ENCODE results near the gene NTRK1.
A peak's percentile ranks its signal among the peaks of the same experiment; 100 is the strongest.

The NTRK1 gene

DNA sequence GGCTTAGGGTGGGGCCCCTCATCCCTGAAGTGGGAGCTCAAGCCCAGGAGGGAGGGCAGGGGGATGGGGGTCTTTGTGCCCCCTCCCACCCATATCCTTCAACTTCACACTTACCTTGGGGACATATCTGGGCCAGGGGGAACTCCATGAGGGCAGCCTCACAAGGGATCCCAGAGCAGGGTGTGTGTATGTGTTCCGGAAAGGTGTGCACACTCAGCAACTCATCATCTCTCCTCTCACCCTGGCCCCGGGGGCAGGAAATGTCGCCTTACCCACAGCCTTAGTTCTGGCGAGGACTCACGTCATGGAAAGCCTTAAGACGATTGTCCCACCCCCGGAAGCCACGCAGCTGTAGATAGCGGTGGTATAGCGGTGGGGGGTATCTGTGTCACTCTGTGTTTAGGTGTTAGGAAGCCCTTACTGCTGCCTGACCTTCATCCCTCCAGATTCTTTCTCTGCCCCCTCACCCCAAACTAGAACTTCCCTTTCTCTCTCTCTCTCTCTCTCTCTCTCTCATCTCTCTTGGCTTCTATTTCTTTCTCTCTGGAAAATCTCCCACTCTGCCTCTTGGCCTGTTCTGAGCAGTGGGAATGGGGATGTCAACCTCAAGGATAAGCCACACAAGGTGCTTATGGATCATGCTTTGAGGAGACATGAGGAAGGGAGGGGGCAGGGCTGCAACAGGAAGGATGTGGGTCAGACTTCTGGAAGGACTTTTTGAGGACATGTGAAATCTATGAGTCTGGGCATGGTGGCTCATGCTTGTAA, 43.9 kb upstream of the NTRK1 start, which contains the start of gene SH2D2A:
SH2D2A (minus strand) TSS at position 288 of the 768 bp plus-strand sequence; CDS start at position 148, 140 bp downstream.
- peak; percentile 96 to 97 (median 96) for DNase-seq
- Histone ChIP-seq H3K36me3 (ENCODE audit: control insufficient read depth, insufficient read depth, low read length) (peaks cover 12% of the 10 kb centered on the region), H3K9me3 (ENCODE audit: control insufficient read depth, low read length) (no peaks in the 10 kb centered on the region), H3K4me1 (ENCODE audit: control insufficient read depth, insufficient read depth, low read length, poor library complexity, severe bottlenecking) (peaks cover 50% of the 10 kb centered on the region), H3K4me3 (ENCODE audit: insufficient read depth, low read depth, low read length, poor library complexity, severe bottlenecking) (peak within 1 kb of the TSS; percentile 55), H3K27me3 (replicated peaks; ENCODE audit: control insufficient read depth, insufficient read depth, low read length, poor library complexity, severe bottlenecking) (no peaks in the 10 kb centered on the region), H3K27ac (ENCODE audit: insufficient read depth, low read length, poor library complexity, severe bottlenecking) (peak within 1 kb of the TSS; percentile 99)

- peaks cover 8% of the 10 kb centered on the region for H3K4me1 ChIP-seq (ENCODE audit: control insufficient read depth, insufficient read depth, low read length, poor library complexity, severe bottlenecking)
- DNase-seq: no peak
- no peak overlapping the region for H3K4me3 ChIP-seq (ENCODE audit: insufficient read depth, low read depth, low read length, poor library complexity, severe bottlenecking)
- no peaks in the 10 kb centered on the region for H3K36me3 ChIP-seq (ENCODE audit: control insufficient read depth, insufficient read depth, low read length)
- no peaks in the 10 kb centered on the region for H3K27me3 ChIP-seq (replicated peaks; ENCODE audit: control insufficient read depth, insufficient read depth, low read length, poor library complexity, severe bottlenecking)
- H3K27ac ChIP-seq (ENCODE audit: insufficient read depth, low read length, poor library complexity, severe bottlenecking): no peak overlapping the region
- no peaks in the 10 kb centered on the region for H3K9me3 ChIP-seq (ENCODE audit: control insufficient read depth, low read length)
Observed at GRCh38 chr1:156821801-156822200, 38.9 kb upstream of the NTRK1 start.

- no peak for DNase-seq
- Histone ChIP-seq H3K9me3 (ENCODE audit: control insufficient read depth, low read length) (no peaks in the 10 kb centered on the region), H3K4me3 (ENCODE audit: insufficient read depth, low read depth, low read length, poor library complexity, severe bottlenecking) (no peak overlapping the region), H3K4me1 (ENCODE audit: control insufficient read depth, insufficient read depth, low read length, poor library complexity, severe bottlenecking) (no peaks in the 10 kb centered on the region), H3K36me3 (ENCODE audit: control insufficient read depth, insufficient read depth, low read length) (no peaks in the 10 kb centered on the region), H3K27ac (ENCODE audit: insufficient read depth, low read length, poor library complexity, severe bottlenecking) (no peak overlapping the region), H3K27me3 (replicated peaks; ENCODE audit: control insufficient read depth, insufficient read depth, low read length, poor library complexity, severe bottlenecking) (no peaks in the 10 kb centered on the region)
Observed at GRCh38 chr1:156822680-156823079, 38.0 kb upstream of the NTRK1 start.

DNA sequence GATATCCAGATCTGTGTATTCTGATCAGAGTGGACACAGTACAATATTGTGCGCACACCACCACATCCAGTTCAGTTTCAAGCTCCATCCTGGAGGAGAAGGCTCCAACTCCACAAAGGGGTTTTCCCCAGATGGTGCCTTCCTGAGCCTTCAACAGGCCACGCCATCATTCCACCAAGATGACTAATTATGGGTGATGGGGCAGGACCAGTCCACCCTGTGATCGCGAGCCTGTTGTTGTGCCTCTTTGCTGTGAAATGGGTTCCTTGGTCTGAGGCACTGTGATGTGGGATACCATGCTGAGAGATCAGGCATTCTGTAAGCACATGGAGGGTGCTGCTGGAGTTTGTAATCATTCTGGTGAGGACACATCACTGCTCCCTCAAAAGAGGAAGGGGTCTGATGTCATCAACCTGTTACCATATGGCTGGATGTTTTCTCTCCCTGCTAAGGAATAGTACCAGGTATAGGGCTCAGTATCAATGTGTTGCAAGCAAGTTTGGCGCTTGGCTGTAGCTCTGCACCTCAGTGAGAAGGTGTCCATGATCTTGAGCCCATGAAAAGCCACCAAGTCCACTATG, 37.4 kb upstream of the NTRK1 start:
- no peak for DNase-seq
- H3K27ac ChIP-seq (ENCODE audit: insufficient read depth, low read length, poor library complexity, severe bottlenecking): no peak overlapping the region
- H3K4me1 ChIP-seq (ENCODE audit: control insufficient read depth, insufficient read depth, low read length, poor library complexity, severe bottlenecking): no peaks in the 10 kb centered on the region
- H3K27me3 ChIP-seq (replicated peaks; ENCODE audit: control insufficient read depth, insufficient read depth, low read length, poor library complexity, severe bottlenecking): no peaks in the 10 kb centered on the region
- no peaks in the 10 kb centered on the region for H3K36me3 ChIP-seq (ENCODE audit: control insufficient read depth, insufficient read depth, low read length)
- no peak overlapping the region for H3K4me3 ChIP-seq (ENCODE audit: insufficient read depth, low read depth, low read length, poor library complexity, severe bottlenecking)
- no peaks in the 10 kb centered on the region for H3K9me3 ChIP-seq (ENCODE audit: control insufficient read depth, low read length)

GRCh38 chr1:156826630-156827029, 34.0 kb upstream of the NTRK1 start:
- DNase-seq: no peak
- H3K36me3 ChIP-seq (ENCODE audit: control insufficient read depth, insufficient read depth, low read length): no peaks in the 10 kb centered on the region
- no peak overlapping the region for H3K4me3 ChIP-seq (ENCODE audit: insufficient read depth, low read depth, low read length, poor library complexity, severe bottlenecking)
- no peaks in the 10 kb centered on the region for H3K4me1 ChIP-seq (ENCODE audit: control insufficient read depth, insufficient read depth, low read length, poor library complexity, severe bottlenecking)
- H3K27ac ChIP-seq (ENCODE audit: insufficient read depth, low read length, poor library complexity, severe bottlenecking): no peak overlapping the region
- H3K9me3 ChIP-seq (ENCODE audit: control insufficient read depth, low read length): no peaks in the 10 kb centered on the region
- H3K27me3 ChIP-seq (replicated peaks; ENCODE audit: control insufficient read depth, insufficient read depth, low read length, poor library complexity, severe bottlenecking): no peaks in the 10 kb centered on the region

DNA sequence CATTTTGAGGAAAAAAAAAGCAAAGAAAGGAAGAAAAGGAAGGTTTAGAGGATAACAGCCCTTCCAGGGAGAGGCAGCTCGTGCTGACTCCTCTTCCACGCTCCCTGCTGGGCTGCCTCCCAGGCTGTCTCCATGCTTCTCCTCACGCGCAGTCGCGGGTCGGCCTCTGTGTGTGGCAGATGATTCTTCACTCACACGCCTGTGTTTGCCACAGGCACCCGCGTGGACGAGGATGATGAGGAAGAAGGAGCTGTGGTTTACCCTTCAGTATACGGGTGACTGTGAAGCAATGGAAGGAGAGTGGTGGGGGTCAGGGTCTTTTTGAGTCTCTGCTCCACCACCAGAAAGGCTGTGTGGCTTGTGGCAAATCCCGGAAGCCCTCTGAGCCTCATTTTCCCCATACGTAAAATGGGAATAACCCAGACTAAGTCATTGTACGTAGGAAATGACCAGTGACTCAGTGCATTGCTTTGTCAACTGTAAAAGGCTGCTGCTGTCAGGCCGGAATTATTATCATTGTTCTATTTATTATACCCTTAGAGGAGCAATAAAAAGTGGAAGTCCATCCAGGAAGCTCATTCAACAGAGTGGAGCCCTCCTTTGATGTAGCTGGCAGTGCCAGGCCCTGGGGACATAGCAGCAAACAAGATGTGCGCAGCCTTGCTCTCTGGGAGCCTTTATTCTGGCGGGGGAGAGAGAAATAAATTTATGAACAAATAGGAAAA, 32.1 kb upstream of the NTRK1 start:
- DNase-seq: no peak
- no peak overlapping the region for H3K4me3 ChIP-seq (ENCODE audit: insufficient read depth, low read depth, low read length, poor library complexity, severe bottlenecking)
- no peaks in the 10 kb centered on the region for H3K36me3 ChIP-seq (ENCODE audit: control insufficient read depth, insufficient read depth, low read length)
- H3K9me3 ChIP-seq (ENCODE audit: control insufficient read depth, low read length): no peaks in the 10 kb centered on the region
- no peaks in the 10 kb centered on the region for H3K4me1 ChIP-seq (ENCODE audit: control insufficient read depth, insufficient read depth, low read length, poor library complexity, severe bottlenecking)
- no peak overlapping the region for H3K27ac ChIP-seq (ENCODE audit: insufficient read depth, low read length, poor library complexity, severe bottlenecking)
- no peaks in the 10 kb centered on the region for H3K27me3 ChIP-seq (replicated peaks; ENCODE audit: control insufficient read depth, insufficient read depth, low read length, poor library complexity, severe bottlenecking)

- DNase-seq: no peak
- Histone ChIP-seq H3K4me3 (ENCODE audit: insufficient read depth, low read depth, low read length, poor library complexity, severe bottlenecking) (no peak overlapping the region), H3K36me3 (ENCODE audit: control insufficient read depth, insufficient read depth, low read length) (no peaks in the 10 kb centered on the region), H3K4me1 (ENCODE audit: control insufficient read depth, insufficient read depth, low read length, poor library complexity, severe bottlenecking) (peaks cover 2% of the 10 kb centered on the region), H3K9me3 (ENCODE audit: control insufficient read depth, low read length) (no peaks in the 10 kb centered on the region), H3K27ac (ENCODE audit: insufficient read depth, low read length, poor library complexity, severe bottlenecking) (no peak overlapping the region), H3K27me3 (replicated peaks; ENCODE audit: control insufficient read depth, insufficient read depth, low read length, poor library complexity, severe bottlenecking) (no peaks in the 10 kb centered on the region)
Observed at GRCh38 chr1:156832434-156832833, 28.2 kb upstream of the NTRK1 start.

- Histone ChIP-seq H3K4me3 (ENCODE audit: insufficient read depth, low read depth, low read length, poor library complexity, severe bottlenecking) (no peak overlapping the region), H3K27me3 (replicated peaks; ENCODE audit: control insufficient read depth, insufficient read depth, low read length, poor library complexity, severe bottlenecking) (no peaks in the 10 kb centered on the region)
- no peak for DNase-seq
Observed at GRCh38 chr1:156833603-156834002, 27.1 kb upstream of the NTRK1 start.

GRCh38 chr1:156834322-156834721, 26.3 kb upstream of the NTRK1 start:
- H3K27me3 ChIP-seq (replicated peaks; ENCODE audit: control insufficient read depth, insufficient read depth, low read length, poor library complexity, severe bottlenecking): no peaks in the 10 kb centered on the region
- no peak for DNase-seq
- H3K9me3 ChIP-seq (ENCODE audit: control insufficient read depth, low read length): no peaks in the 10 kb centered on the region
- H3K27ac ChIP-seq (ENCODE audit: insufficient read depth, low read length, poor library complexity, severe bottlenecking): no peak overlapping the region
- H3K4me1 ChIP-seq (ENCODE audit: control insufficient read depth, insufficient read depth, low read length, poor library complexity, severe bottlenecking): peaks cover 2% of the 10 kb centered on the region
- H3K36me3 ChIP-seq (ENCODE audit: control insufficient read depth, insufficient read depth, low read length): no peaks in the 10 kb centered on the region
- H3K4me3 ChIP-seq (ENCODE audit: insufficient read depth, low read depth, low read length, poor library complexity, severe bottlenecking): no peak overlapping the region

More at GRCh38 chr1:156833603-156834002, 27.1 kb upstream of the NTRK1 start:
- peaks cover 2% of the 10 kb centered on the region for H3K4me1 ChIP-seq (ENCODE audit: control insufficient read depth, insufficient read depth, low read length, poor library complexity, severe bottlenecking)
- no peaks in the 10 kb centered on the region for H3K9me3 ChIP-seq (ENCODE audit: control insufficient read depth, low read length)
- no peaks in the 10 kb centered on the region for H3K36me3 ChIP-seq (ENCODE audit: control insufficient read depth, insufficient read depth, low read length)
- H3K27ac ChIP-seq (ENCODE audit: insufficient read depth, low read length, poor library complexity, severe bottlenecking): no peak overlapping the region
